Chondrocyte (in vitro differentiated cells): ENCODE results near the gene ACAD9. TPM values are rescaled to one million over a fixed set of nuclear protein-coding genes. Genes with fewer than 3 reads are reported as not detected.

Experiments used
- DNase-seq: peaks from one replicate; pipeline ENCODE4 v3.0.0; 2021; ENCODE audit warnings: mixed read lengths, low spot score
- H3K27ac Mint-ChIP-seq: one replicate; pipeline ENCODE4 v1.8.0; 2021; ENCODE audit warnings: mild to moderate bottlenecking, moderate library complexity, mixed read lengths; ENCODE audit not compliant: unreplicated experiment
- H3K27me3 Mint-ChIP-seq: 2 replicates; pipeline ENCODE4 v1.8.0; 2021; ENCODE audit warnings: low read depth, mixed read lengths
- H3K36me3 Mint-ChIP-seq: 2 replicates; pipeline ENCODE4 v1.8.0; 2021; ENCODE audit warnings: low read depth, mixed read lengths
- H3K4me1 Mint-ChIP-seq: 2 replicates; pipeline ENCODE4 v1.8.0; 2021; ENCODE audit warnings: low read depth, mild to moderate bottlenecking, mixed read lengths
- H3K4me3 Mint-ChIP-seq: one replicate; pipeline ENCODE4 v1.8.0; 2021; ENCODE audit warnings: mild to moderate bottlenecking, moderate library complexity, mixed read lengths; ENCODE audit not compliant: unreplicated experiment
- H3K9me3 Mint-ChIP-seq: 2 replicates; pipeline ENCODE4 v1.8.0; 2021; ENCODE audit warnings: low read depth, mixed read lengths
- total RNA-seq: library from RNA; stranded (reverse); gene quantifications from 3 replicates; pipeline ENCODE4 v1.2.1, GENCODE V29; 2021
- TF ChIP-seq, protein P1 (sequence below): fragments of 200-600 bp; sonication (generic); IDR thresholded peaks from 2 replicates; pipeline ENCODE4 v1.5.0; 2021; ENCODE audit warnings: antibody characterized with exemption, mild to moderate bottlenecking, moderate library complexity

ACAD9 gene
- total RNA-seq, 1 donor from 2014 or later: 33.9 TPM

DNA sequence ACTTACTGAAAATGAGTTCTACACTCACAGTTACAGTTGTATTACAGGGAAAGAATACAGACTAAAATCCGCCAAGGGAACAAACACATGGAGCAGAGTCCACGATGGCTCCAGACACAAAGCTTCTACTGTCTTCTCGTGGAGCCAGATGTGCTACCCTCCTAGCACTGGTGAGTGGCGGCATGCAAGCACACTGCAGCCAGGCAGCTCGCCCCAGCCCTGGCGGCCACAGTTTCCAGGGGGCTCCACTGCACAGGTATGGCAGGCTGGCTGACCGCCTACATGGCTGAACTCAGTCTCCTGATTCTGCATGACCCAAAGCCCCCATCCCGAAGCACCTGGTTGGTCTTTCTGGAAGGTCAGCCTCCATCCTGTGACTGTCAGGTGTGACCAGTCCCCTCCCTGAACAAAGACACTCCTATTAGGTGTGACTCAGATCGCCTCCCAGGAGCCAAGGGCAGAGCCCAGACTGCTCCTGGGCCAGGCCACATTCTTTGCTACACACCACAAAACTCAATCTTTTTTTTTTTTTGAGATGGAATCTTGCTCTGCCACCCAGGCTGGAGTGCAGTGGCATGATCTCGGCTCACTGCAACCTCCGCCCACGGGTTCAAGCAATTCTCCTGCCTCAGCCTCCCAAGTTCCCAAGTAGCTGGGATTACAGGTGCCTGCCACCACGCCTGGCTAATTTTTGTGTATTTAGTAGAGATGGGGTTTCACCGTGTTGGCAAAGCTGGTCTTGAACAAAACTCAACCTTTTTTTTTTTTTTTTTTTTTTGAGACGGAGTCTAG is 62.9 kb downstream of the ACAD9 start:
- no peak for DNase-seq
- H3K27ac Mint-ChIP-seq: no peak overlapping the region
- no peaks in the 10 kb centered on the region for H3K4me1 Mint-ChIP-seq
- TF ChIP-seq, protein P1, sequence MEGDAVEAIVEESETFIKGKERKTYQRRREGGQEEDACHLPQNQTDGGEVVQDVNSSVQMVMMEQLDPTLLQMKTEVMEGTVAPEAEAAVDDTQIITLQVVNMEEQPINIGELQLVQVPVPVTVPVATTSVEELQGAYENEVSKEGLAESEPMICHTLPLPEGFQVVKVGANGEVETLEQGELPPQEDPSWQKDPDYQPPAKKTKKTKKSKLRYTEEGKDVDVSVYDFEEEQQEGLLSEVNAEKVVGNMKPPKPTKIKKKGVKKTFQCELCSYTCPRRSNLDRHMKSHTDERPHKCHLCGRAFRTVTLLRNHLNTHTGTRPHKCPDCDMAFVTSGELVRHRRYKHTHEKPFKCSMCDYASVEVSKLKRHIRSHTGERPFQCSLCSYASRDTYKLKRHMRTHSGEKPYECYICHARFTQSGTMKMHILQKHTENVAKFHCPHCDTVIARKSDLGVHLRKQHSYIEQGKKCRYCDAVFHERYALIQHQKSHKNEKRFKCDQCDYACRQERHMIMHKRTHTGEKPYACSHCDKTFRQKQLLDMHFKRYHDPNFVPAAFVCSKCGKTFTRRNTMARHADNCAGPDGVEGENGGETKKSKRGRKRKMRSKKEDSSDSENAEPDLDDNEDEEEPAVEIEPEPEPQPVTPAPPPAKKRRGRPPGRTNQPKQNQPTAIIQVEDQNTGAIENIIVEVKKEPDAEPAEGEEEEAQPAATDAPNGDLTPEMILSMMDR: no peak
- H3K9me3 Mint-ChIP-seq: no peaks in the 10 kb centered on the region
- H3K36me3 Mint-ChIP-seq: no peaks in the 10 kb centered on the region
- peaks cover 18% of the 10 kb centered on the region for H3K27me3 Mint-ChIP-seq
- no peak overlapping the region for H3K4me3 Mint-ChIP-seq

DNA sequence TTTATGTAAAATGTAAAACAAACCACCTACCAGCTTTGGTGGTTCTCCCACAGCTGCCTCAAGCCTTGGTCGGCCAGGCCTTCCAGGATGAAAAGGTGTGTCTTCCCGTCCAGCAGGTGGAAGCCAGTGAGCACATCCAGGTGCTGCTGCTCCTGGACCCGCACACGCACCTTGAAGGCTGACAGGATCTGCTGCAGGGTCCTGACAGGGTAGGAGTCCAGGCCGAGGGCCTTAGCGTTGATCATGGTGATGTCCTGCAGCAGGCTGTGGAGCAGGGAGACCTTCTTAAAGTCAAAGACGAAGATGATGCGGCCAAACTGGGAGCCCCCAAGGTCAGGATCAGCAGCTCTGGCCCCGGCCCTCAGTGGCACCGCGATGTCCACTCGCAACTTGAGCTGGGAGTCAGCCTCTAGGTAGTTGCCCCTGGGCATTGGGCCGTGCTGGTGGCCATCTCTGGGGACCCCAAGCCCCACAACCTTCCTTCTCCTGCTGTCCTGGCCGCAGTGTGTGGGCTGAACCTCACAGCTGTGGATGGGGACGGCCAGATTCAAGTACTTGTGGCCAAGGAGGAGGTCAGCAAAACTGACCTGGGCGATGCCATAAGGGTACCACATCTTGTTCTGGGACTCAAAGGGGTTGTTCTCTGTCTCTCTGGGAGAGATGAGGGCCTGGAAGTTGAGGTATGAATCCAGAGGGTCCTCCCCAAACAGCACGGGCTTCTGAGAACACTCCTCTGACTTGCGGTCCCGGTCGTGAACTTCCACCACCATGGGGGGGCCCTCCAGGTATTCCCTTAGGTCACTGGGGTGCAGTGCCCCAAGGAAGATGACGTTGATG is 65.8 kb downstream of the ACAD9 start:
- H3K36me3 Mint-ChIP-seq: peaks cover 2% of the 10 kb centered on the region
- no peak overlapping the region for H3K4me3 Mint-ChIP-seq
- H3K27me3 Mint-ChIP-seq: peaks cover 22% of the 10 kb centered on the region
- TF ChIP-seq, protein P1: no peak
- no peak overlapping the region for H3K27ac Mint-ChIP-seq
- H3K4me1 Mint-ChIP-seq: no peaks in the 10 kb centered on the region
- no peak for DNase-seq
- H3K9me3 Mint-ChIP-seq: no peaks in the 10 kb centered on the region

DNA sequence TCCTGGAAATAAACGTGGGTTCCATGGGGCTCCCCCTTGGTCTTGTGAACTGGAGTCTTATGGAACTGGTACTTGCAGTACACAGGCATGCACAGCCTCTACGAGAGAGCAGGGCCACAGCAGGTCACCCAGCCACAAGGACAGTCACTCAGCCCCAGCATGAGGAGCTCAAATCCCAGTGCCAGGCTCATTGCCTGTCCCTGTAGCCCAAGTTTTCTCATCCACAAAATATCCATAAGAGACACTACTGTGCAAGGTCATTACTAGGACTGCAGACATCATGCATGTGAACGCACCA is 66.4 kb downstream of the ACAD9 start:
- H3K9me3 Mint-ChIP-seq: no peaks in the 10 kb centered on the region
- peaks cover 2% of the 10 kb centered on the region for H3K36me3 Mint-ChIP-seq
- DNase-seq: no peak
- H3K27me3 Mint-ChIP-seq: peaks cover 21% of the 10 kb centered on the region
- TF ChIP-seq, protein P1: no peak
- H3K4me3 Mint-ChIP-seq: no peak overlapping the region
- no peaks in the 10 kb centered on the region for H3K4me1 Mint-ChIP-seq
- no peak overlapping the region for H3K27ac Mint-ChIP-seq

DNA sequence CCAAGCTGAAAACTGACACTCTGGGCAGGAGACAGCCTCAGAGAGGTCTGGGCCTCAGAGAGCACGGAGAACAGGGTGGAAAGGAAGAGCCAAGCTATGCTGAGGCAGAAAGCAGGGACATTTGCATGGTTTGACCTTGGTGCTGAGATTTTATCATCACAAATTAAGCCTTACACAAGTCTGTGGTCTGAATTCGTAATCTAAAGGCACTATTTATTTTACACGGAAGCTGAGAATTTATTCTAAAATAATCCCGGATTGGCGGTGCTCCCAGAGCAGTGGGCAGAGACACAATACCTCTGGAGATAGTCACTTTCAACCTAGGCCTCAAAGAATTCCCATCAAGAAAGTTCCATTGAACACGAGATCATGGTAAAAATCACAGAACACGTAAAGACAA is 67.0 kb downstream of the ACAD9 start:
- Mint-ChIP-seq H3K27ac (no peak overlapping the region), H3K4me3 (no peak overlapping the region), H3K27me3 (peaks cover 23% of the 10 kb centered on the region)

DNA sequence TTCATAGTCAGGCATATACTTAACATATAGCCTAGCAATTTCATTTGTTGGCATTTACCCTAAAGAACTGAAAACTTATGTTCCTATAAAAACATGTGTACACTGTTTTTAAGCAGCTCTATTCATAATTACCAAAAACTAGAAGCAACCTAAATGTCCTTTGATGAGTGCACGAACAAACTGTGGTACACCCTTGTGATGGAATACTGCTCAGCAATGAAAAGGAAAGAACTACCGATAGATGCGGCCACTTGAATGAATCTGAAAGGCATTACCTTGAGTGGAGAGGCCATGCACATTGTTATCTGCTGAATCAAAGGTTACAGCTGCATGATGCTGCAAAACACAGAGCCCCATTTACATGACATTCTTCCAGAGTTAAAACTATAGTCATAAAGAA is 69.7 kb downstream of the ACAD9 start:
- H3K9me3 Mint-ChIP-seq: no peaks in the 10 kb centered on the region
- H3K27ac Mint-ChIP-seq: no peak overlapping the region
- TF ChIP-seq, protein P1: no peak
- peaks cover 24% of the 10 kb centered on the region for H3K27me3 Mint-ChIP-seq
- no peak for DNase-seq
- H3K36me3 Mint-ChIP-seq: peaks cover 2% of the 10 kb centered on the region
- H3K4me1 Mint-ChIP-seq: no peaks in the 10 kb centered on the region
- no peak overlapping the region for H3K4me3 Mint-ChIP-seq

More for the DNA sequence above, 67.0 kb downstream of the ACAD9 start:
- TF ChIP-seq, protein P1: no peak
- H3K9me3 Mint-ChIP-seq: no peaks in the 10 kb centered on the region
- no peak for DNase-seq
- H3K36me3 Mint-ChIP-seq: peaks cover 2% of the 10 kb centered on the region
- no peaks in the 10 kb centered on the region for H3K4me1 Mint-ChIP-seq
